ENCODE data around the gene DEFB127. TPM values are rescaled to one million over a fixed set of nuclear protein-coding genes. Genes with fewer than 3 reads are reported as not detected.
"Not testable (repeated sequence)": the region's sequence is repeated elsewhere in the genome, so short reads cannot be mapped to it uniquely, and the experiment has no call there.

DEFB127 gene
- total RNA-seq, 1 donor from 2014 or later = not detected

GRCh38 chr20:199996-200395 is 42.7 kb downstream of the DEFB127 start:
- TF ChIP-seq CTCF (conservative IDR thresholded peaks at IDR 0.05; ENCODE audit: low read depth, low read length) = no peak
- DNase-seq (ENCODE audit: low read depth) = no peak
- no peak overlapping the region for H3K4me3 ChIP-seq (ENCODE audit: low read depth, low read length)

GRCh38 chr20:203630-204029 is 46.4 kb downstream of the DEFB127 start:
- H3K4me3 ChIP-seq (ENCODE audit: low read depth, low read length); DNase-seq (ENCODE audit: low read depth): not testable (repeated sequence)

Other genes with a start within 250 kb of the DEFB127 start
- not detected in 2 replicates for gene DEFB125, start 69.8 kb upstream of the DEFB127 start, total RNA-seq
- not detected in 2 replicates for gene DEFB126, start 14.9 kb upstream of the DEFB127 start, total RNA-seq
- not detected in 2 replicates for gene DEFB128, start 32.3 kb downstream of the DEFB127 start, total RNA-seq
- not detected in 2 replicates for gene DEFB129, start 69.8 kb downstream of the DEFB127 start, total RNA-seq
- not detected in 2 replicates for gene DEFB132, start 100.3 kb downstream of the DEFB127 start, total RNA-seq
- 1.7 and 3.9 TPM in 2 replicates for gene C20orf96, start 133.3 kb downstream of the DEFB127 start, total RNA-seq
- 12.4 and 20.3 TPM in 2 replicates for gene ZCCHC3, start 140.1 kb downstream of the DEFB127 start, total RNA-seq
- 7.9 and 10.1 TPM in 2 replicates for gene SOX12, start 168.1 kb downstream of the DEFB127 start, total RNA-seq
- 49.1 and 52.4 TPM in 2 replicates for gene NRSN2, start 189.7 kb downstream of the DEFB127 start, total RNA-seq
- 78.8 and 112 TPM in 2 replicates for gene TRIB3, start 223.3 kb downstream of the DEFB127 start, total RNA-seq